Measurements from ENCODE around the gene WWP2.
"Not testable (repeated sequence)": the region's sequence is repeated elsewhere in the genome, so short reads cannot be mapped to it uniquely, and the experiment has no call there.

WWP2 gene

GRCh38 chr16:69761983-69762813 lies at the start of gene WWP2:
Gene WWP2 (plus strand): TSS chr16:69762332. CDS start chr16:69787011, 24,679 bp downstream.
- intact Hi-C loops (cut with DNase I) = no loop called here
- DNase-seq = peak; percentile 51 to 95 (median 64)

GRCh38 chr16:69712914-69713581 lies 49.1 kb upstream of the WWP2 start:
- intact Hi-C loops (cut with DNase I) = no loop called here
- DNase-seq = no peak

- DNase-seq = no peak
- intact Hi-C loops (cut with DNase I) = no loop called here
Measured at GRCh38 chr16:69717066-69717465, 45.1 kb upstream of the WWP2 start.

GRCh38 chr16:69718111-69718764 lies 43.9 kb upstream of the WWP2 start:
- intact Hi-C loops (cut with DNase I) = no loop called here
- DNase-seq = no peak

- no peak for DNase-seq
- intact Hi-C loops (cut with DNase I) = no loop called here
Measured at GRCh38 chr16:69720822-69721430, 41.2 kb upstream of the WWP2 start.

GRCh38 chr16:69721441-69721957 lies 40.6 kb upstream of the WWP2 start:
- intact Hi-C loops (cut with DNase I) = no loop called here
- DNase-seq = no peak

- intact Hi-C loops (cut with DNase I) = no loop called here
Measured at GRCh38 chr16:69724414-69724873, 37.7 kb upstream of the WWP2 start.

GRCh38 chr16:69724981-69725479 lies 37.1 kb upstream of the WWP2 start:
- intact Hi-C loops (cut with DNase I) = no loop called here
- peak in 1 of 10 donors; percentile 27 for DNase-seq

More at GRCh38 chr16:69724414-69724873, 37.7 kb upstream of the WWP2 start:
- DNase-seq = peak in 1 of 10 donors; percentile 50

- intact Hi-C loops (cut with DNase I) = no loop called here
- peak in 1 of 10 donors; percentile 79 for DNase-seq
Measured at GRCh38 chr16:69725480-69726312, 36.4 kb upstream of the WWP2 start.

- intact Hi-C loops (cut with DNase I) = no loop called here
- peak; percentile 86 to 99 (median 92) for DNase-seq
Measured at GRCh38 chr16:69726313-69727060, 35.6 kb upstream of the WWP2 start, which contains the start of gene NQO1. Gene NQO1 (minus strand): TSS chr16:69726560. CDS start chr16:69726439, 121 bp downstream.

GRCh38 chr16:69727916-69728270 lies 34.2 kb upstream of the WWP2 start:
- peak; percentile 32 to 94 (median 57) for DNase-seq
- intact Hi-C loops (cut with DNase I) = no loop called here

- intact Hi-C loops (cut with DNase I); DNase-seq: not testable (repeated sequence)
Measured at GRCh38 chr16:69729030-69729429, 33.1 kb upstream of the WWP2 start.

GRCh38 chr16:69731280-69731679 lies 30.9 kb upstream of the WWP2 start:
- DNase-seq; intact Hi-C loops (cut with DNase I): not testable (repeated sequence)

GRCh38 chr16:69732101-69732500 lies 30.0 kb upstream of the WWP2 start:
- intact Hi-C loops (cut with DNase I) = no loop called here
- DNase-seq = no peak

GRCh38 chr16:69741519-69741918 lies 20.6 kb upstream of the WWP2 start:
- no peak for DNase-seq
- intact Hi-C loops (cut with DNase I) = no loop called here

GRCh38 chr16:69741951-69742904 lies 19.9 kb upstream of the WWP2 start:
- DNase-seq = peak in 5 of 10 donors; percentile 20 to 90 (median 34)
- intact Hi-C loops (cut with DNase I) = no loop called here

All from posterior cingulate gyrus (tissue), 11 donors.